ENCODE results near the gene B4GALNT3.

B4GALNT3 gene

DNA sequence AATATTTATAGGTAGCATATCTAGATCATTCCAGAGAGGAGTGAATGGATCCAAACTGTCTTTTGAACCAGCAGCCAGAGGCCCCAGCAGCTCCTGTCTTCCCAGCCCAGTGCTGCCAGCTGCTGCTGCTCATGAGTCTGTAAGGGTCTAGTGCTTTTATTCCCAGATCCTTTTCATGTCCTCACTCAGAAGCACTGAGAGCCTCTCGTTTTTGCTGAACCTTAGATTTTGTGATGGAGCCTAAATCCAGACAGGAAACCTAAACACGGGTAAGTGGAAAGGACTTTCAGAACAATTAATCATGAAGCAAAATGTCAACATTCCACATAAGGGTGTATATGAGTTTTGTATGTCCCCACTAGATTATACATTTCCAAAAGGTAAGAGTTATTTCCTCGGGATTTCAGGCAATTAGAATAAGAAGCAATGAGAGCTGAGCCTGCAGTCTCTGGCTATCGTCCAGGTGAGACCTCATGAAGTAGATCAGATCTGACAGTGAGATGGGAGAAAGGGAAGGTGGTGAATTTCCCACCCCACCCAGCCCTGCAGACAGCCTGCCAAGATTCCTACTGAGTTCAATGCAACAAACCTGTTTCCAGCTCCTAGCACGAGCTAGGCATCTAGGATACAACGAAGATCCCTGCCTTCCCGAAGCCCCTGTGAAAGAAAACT lies 119.1 kb downstream of the B4GALNT3 start:
- DNase-seq: no peak

DNA sequence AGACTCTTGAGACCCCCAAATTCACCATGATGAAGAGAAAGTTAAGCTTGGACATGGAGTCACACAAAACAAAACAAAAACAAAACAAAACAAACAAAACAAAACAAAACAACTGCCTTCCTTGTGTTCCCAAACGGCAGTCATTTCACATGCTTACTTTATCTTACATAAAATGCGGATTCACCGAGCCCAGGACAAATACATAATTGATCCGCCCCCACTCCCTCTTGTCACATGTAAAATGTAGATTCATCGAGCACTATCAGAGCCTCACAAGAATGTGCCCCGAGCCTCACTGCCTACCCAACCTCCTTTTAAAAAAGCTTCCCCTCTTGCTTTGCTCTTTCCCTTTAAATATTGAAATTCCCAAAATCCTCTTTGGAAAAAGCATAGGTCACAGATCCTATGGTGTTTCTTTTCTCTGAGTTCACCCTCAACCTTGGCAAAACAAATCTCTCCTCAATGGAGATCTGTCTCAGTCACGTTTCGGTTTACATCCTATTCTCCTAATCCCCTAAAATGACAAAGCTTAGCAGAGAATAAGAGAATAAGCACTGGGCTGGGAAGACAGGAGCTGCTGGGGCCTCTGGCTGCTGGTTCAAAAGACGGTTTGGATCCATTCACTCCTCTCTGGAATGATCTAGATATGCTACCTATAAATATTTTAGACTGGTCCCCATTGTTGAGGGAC lies 119.8 kb downstream of the B4GALNT3 start:
- DNase-seq: no peak

DNA sequence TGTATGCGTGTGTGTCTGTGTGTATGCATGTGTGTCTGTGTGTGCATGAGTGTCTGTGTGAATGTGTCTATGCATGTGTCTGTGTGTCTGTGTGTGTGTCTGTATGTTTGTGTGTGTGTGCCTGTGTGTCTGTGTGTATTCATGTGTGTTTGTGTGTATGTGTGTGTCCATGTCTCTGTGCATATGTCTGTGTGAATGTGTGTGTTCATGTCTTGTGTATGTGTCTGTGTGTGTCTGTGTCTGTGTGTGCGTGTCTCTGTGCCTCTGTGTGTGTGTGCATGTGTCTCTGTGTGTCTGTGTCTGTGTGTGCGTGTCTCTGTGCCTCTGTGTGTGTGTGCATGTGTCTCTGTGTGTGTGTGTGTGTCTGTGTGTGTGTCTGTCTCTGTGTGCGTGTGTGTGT lies 121.1 kb downstream of the B4GALNT3 start:
- no peak for DNase-seq

DNA sequence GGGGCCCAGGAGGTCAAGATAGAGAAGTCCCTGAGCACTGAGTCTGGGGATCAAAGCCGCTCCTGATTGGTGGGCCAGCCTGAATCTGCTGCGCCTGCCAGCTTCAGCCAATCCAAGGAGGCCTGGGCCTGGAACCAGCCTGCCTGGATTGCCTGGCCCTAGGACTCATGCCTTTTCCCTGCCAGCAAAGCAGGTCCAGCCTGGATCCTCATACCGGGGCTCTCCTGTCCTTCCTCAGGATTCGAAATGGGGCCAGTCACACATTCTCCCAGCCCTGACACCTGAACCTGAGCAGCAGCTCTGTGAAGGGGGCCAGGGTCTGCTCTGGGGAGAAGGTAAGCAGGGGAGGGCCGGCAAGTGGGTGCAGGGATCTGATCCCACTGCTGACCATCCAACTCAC lies 121.6 kb downstream of the B4GALNT3 start:
- DNase-seq: no peak

DNA sequence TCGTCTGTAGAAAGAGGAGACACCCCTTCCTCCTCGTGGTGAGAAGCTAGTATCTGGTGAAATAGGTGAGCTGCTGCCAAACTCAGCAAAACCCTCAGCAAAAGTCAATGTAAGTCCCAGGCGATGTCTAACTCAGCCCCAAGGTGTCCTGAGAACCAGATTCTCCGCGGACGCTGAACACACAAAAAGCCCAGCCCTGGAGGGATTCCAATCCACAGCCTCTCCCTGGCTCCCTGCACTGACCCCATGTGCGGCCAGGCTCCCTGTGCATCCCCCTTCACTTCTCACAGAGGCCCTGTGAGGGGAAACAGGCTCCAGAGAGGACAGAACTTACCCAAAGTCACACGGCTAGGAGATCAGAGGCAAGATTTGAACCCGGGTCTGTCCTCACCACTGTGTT lies 122.0 kb downstream of the B4GALNT3 start:
- no peak for DNase-seq

DNA sequence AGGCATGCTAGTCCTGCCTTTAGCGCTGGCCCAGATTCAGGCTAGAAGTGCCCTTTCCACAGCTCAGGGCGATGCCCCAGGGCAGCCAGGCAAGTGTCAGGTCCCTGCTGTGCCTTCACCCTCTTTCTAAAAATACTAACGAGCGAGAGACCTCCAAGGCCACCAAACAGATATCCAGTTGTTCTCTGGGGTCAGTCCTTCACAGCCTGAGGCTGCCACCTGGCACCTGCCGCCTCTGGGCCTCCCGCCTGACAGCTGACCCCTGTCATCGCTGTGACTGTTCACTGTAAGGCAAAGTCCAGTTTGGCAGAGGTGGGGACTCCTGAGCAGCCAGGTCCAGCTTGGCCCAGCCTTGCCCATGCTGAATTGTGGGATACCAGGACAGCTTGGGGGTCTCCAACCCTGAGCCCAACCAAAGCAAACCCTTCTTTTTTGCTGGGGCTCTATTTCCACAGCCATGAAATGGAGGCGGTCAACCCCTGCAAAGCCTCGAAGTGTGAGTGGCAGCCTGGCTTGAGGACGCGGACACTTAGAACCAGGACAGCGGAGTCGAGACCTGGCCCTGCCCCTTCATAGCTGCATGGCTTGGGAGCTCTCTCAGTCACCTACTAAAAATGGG lies 123.6 kb downstream of the B4GALNT3 start:
- no peak for DNase-seq

DNA sequence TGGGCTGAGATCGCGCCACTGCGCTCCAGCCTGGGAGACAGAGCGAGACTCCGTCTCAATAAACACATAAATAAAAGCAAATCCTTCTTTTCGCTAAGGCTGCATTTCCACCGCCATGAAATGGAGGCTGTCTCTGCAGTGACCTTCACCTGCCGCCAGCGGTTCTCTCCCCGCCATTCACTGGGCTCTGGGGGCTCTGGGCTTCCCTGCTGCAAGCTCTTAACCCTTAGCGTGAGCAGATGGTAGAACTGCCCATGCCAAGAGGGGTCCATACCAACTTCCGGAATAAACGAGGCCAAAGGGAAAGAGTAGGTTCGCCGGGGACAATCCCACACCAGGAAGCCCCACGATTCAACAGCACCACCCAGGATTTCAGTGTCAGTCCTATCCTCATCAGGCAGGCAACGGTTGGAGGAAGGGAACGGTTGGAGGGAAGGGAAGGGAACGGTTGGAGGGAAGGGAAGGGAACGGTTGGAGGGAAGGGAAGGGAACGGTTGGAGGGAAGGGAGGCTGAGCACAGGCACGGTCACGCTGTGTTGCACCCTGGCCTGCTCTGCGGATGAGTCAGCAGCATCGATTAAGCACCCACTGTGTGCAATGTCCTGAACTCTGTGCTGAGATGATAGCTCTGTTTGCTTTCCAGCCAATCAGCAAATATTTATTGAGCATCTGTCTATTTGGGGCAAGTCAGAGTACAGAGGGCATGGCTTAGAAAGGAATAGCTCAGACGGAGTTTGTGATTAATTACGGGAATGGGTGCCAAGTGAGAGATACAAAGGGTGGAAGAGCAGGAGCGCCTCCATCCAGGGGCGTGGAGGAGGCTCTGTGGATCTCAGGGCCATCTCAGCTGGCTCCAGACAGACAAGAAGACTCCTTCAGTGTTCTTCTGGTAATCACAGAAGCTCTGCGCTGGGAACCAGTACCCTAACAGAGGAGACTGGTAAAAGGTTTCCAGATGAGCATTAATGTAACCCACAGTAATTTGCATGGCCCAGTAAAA lies 125.6 kb downstream of the B4GALNT3 start:
- no peak for DNase-seq

DNA sequence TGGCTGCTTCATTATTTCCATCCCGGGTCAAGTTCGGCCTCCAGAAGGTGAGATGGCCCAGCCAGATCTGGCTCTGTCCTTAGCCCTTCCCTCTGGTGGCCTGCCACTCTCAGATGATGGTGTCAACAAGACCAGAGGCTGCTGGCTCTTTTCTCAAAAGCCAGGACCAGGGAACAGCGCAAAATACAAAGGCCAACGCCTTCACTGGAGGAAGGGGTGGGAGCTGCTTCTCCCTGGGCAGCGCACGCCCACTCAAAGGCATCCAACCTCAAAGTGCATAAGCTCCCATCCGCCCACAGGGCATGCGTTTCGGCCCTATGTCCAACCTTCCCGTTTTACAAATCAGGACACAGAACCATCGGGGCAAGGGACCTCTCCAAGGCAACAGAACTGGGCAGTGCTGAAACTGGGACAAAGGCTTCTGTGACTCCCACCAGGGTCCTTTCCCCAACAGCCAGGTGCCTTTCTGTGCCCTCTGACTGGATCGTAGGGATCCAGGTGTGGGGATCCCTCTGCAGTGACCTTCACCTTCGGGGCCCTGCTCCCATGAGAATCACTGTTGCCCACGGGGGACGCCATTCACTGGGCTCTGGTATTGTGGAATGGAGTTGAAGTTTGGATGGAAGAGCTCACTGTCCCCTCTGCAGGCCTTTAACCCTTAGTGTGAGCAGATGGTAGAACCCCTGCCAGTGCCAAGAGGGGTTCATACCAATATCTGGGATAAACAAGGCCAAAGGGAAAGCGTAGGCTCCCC lies 126.8 kb downstream of the B4GALNT3 start:
- no peak for DNase-seq

DNA sequence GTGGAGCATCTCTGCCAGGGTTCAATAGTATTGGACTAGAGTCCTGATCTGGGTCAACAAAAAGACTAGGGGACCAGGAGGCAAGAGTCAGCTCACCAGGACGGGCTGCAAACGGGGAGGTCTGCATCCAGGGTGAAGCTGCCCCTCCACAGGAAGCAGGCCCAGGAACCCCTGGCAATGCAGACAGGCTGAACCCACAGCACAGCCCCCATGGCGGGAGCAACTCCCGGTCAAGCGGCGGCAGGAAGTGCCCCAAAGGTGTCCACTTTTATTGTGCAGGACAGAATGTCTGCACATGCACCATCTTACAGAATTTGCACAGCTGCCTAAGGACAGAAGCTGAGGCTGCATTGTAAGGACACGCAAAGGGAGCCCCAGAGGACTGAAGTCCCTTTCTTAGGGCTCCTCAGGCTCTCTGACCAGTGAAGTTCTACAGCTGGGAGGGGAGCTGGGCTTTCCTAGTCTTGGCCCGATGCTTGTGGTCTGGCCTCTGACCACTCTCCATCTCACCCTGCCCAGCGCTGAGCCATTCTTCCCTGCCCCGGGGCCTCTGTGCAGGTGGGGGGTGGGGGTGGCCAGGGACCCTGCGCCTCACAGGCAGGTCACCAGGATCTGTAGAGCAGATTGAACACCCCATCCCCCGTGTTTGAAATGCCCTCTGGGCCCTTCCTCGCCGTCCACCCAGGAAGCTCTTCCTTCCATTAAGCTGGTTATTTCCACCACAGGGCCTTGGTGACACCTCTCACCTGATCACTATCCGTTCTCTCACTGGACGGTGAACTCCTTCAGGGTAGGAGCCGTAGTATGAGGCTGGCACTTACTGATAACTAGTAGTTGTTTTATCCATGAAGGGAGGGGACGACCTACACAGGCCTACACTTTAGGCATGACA lies 127.6 kb downstream of the B4GALNT3 start:
- DNase-seq: no peak

DNA sequence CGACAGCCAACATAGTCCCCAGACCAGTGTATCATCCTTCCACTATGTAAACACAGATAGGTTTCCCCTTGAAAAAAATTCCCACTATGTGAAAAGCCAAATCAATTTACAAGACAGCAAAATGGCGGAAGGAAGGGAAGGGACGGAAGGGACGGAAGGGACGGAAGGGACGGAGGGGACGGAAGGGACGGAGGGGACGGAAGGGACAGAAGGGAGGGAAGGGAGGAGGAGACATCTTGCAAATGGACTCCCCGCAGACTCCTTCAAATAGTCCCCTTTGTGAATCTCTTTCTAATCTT lies 128.2 kb downstream of the B4GALNT3 start:
- DNase-seq: no peak

DNA sequence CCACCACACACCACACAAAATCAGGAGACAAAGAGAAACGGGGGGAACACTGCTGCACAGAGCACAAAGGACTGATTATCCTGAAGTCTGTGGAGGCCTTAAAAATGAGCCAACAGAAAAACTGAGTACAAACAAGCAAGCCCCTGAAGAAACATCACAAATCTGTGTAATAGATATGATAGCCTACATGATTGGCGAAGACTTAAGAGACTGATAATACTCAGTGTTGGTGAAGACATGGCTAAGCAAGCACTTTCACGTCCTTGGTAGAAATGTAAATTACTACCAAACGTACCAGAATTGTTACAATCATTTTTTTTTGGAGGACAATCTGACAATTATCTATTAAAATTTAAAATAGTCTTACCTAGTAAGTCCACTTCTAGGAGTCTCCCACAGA lies 128.9 kb downstream of the B4GALNT3 start:
- no peak for DNase-seq

DNA sequence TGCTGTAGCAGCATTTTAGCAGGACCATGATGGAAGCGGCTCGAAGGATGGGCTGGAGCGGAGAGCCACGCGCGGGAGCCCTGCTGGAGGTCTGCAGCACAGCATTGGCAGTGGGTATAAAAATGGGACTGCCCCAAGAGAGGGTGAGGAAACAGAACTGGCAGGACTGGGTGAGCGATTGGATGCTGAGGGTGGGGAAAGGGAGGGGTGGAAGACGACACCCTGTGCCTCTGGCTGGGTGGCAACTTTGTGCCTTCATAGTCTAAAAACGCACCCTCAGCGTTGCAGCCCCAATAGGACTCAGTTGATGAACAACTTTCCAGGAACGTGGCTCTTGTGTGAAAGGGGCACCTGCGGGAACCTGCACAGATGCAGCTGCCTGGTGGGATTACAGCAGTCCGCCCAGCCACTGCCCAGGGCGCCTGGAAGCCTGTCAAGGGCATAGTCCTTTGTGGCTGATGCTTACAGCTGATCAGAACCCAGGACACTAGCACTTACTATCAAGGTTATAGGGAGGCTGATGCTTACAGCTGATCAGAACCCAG lies 130.5 kb downstream of the B4GALNT3 start:
- no peak for DNase-seq

DNA sequence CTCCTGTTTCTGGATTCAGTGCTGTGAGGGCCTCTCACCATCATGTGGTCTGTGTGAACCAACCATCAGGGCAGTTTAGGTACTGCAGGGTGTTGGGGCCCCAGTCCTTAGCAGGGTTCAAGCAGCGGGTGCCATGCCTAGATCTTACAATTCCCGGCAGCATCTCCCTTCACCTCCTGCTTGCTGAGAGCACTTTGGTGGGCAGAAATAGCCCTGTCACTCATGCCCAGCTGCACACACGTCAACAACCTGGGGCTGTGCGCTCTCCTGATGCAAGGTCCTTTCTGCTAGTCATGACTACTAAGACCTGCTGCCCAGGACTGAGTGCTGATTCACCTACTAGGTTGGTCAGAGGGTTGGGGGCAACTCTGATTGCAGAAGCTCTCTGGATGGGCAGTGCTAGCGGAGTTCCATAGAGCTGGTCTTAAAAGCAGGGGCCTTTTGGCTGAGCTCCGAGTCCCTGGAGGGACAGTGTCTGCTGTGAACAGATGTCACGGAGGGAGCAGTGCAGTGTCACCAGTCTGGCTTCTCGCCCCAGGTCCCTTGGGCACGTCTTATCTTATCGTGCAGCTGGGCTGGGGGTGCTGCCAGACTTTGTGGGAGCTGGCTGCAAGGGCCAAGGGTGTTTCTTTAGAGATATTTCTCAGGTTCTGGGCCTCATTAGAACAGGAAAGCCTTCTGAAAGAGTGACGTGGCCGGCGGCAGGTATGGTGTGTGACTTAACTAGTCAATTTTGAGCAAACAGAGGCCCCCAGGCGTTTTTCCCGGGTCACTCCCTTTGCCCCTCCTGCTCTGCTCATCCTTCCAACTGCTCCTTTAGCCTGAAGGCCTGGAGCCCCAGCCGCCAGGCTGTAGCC lies 131.7 kb downstream of the B4GALNT3 start:
- no peak for DNase-seq

DNA sequence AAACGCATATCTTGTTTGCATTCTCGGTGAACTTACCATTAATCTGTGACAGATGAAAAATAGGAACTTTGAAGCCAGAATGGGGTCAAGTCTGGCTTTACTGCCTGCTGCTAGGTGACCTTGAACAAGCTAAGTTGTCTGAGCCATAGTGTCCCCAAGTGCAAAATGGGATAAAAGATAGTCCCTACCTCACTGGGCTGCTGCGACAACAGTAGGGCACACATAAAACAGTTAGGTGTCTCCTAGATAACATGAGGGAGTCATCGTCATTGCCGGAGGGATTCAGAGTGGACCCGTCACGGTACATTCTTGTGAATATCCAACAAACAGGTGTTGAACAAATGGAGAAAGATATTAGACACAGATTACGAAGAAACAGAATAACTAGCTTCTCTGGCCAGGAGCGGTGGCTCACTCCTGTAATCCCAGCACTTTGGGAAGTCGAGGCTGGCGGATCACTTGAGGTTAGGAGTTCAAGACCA lies 132.3 kb downstream of the B4GALNT3 start:
- no peak for DNase-seq

DNA sequence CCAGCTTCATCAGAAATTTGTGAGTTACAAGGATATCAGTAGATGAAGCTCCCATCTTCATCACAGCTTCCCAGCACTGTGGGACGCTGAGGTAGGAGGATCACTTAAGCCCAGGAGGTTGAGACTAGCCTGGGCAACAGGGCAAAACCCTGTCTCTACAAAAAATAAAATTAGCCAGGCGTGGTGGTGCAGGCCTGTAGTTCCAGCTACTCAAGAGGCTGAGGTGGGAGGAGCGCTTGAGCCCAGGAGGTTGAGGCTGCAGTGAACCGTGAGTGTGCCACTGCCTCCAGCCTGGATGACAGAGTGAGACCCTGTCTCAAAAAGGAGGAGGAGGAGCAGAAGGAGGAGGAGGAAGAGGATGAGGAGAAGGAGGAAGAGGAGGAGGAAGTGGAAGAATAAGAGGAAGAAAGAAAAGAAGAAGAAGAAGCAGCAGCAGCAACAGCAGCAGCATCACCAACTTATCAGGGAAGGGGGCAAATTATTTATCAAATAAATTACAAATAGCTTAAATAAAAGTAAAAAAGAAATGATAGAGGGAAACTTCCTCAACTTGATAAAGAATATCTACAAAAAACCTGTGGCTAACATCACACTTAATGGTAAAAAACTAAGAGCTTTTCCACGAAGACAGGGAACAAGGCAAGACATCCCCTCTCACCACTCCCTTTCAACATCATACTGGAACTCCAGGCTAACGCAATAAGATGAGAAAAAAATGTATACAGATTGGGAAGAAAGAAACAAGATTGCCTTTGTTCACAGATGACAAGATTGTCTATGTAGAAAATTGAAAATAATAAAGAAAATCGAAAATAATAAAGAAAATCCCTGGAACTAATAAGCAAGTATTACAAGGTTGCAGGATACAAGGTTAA lies 133.9 kb downstream of the B4GALNT3 start:
- no peak for DNase-seq

DNA sequence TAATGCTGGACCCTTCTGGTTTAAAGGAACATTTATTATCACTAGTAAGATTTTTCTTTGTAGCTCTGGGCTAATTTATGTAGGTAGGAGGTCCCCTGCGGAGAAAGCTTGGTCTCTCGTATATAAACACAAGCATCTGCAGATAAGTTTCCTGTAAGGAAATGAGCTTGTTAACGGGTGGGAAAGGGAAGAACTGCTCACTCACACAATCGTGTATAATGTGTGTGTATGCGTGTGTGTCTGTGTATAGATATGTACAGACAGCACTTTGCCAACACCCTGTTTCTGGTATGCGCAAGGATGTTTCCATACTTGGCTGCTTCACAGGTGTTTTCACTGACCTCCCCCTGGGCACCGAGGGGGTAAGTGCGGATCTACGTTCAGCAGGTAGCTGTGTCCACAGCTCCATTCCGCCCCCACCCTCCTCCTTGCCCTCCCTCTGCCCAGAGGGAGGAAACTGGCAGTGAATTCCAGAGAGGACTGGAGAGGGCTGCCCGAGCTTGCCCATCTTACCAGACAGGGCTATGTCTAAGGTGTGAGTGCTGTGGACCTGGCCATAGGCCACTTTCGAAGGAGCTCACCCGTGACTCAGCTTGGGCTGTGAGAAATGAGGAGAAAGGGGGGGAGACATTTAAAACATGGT lies 138.3 kb downstream of the B4GALNT3 start:
- DNase-seq: no peak

DNA sequence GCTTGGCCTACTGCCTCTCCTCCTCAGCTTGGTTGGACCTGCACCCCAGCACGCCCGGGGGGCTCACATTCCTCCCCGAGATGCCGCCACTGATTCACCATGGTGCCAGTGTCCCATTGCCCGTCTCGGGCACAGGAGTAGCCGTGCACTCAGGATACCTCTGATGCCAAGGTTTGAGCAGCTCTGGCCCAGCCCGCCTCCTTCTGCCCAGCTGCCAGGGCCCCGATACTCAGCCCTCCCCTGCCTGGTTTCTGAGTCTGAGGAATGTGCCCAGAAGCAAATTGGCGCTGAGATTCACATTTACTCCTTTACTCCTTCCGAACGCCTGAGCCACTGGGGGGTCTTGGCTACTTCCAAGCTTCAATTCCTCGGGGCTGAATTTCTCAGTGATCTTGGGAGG lies 140.0 kb downstream of the B4GALNT3 start:
- DNase-seq: no peak

DNA sequence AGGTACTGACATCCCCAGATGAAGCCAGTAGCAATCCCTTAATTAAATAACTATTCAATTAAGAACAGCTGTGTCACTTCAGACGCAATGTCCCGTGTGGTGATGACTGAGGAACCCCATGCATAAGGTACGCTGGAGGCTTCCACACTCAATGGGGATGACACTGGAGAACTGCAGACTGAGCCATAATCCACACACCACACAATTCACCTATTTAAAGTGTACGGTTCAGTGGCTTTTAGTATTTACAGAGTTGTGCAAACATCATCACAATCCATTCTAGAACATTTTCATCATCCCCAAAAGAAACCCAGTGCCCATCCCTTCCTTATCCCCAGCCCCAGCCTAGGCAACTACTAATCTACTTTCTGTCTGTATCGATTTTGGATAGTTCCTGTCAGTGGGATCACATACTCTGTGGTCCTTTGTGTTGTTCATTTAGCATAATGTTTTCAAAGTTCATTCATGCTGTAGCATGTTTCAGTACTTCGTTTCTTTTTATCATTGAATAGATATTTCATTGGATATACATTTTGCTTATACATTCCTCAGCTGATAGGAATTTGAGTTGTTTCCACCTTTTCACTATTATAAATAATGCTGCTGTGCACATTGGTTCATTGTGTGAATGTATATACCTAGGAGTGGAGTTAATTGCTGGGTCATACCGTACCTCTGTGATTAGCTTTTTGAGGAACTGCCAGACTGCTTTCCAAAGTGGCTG lies 142.4 kb downstream of the B4GALNT3 start:
- no peak for DNase-seq

Measured in midbrain (tissue), 1 donor.